Cardiac muscle cell (in vitro differentiated cells and primary cell): ENCODE measurements around the gene GUCY1B1. TPM values are rescaled to one million over a fixed set of nuclear protein-coding genes. Genes with fewer than 3 reads are reported as not detected.

Source experiments
- DNase-seq, 2 donors: peaks; one replicate each; pipeline versions ENCODE4 v3.0.0 to v3.0.0-alpha.2; 2010 to 2017; ENCODE audit warnings: low read depth in 1 of 2, low spot score in 1 of 2
- H3K27ac ChIP-seq: fragments of 200-600 bp; sonication (generic); 2 replicates; pipeline ENCODE4 v1.5.1; 2016
- H3K27me3 ChIP-seq: fragments of 200-600 bp; sonication (generic); 2 replicates; pipeline ENCODE4 v1.6.0; 2016; ENCODE audit warnings: control low read depth
- H3K36me3 ChIP-seq: fragments of 200-600 bp; sonication (generic); 2 replicates; pipeline ENCODE4 v1.5.1; 2016; ENCODE audit warnings: control low read depth
- H3K4me1 ChIP-seq: fragments of 200-600 bp; sonication (generic); 2 replicates; pipeline ENCODE4 v1.8.1; 2017; ENCODE audit warnings: low read depth, mild to moderate bottlenecking, mixed run types
- H3K4me3 ChIP-seq: fragments of 200-600 bp; sonication (generic); 2 replicates; pipeline ENCODE4 v1.5.1; 2016; ENCODE audit warnings: mild to moderate bottlenecking
- H3K9me3 ChIP-seq: fragments of 200-600 bp; sonication (generic); 2 replicates; pipeline ENCODE4 v1.5.1; 2017; ENCODE audit warnings: low read depth, mild to moderate bottlenecking, control low read depth
- polyA plus RNA-seq: library from polyadenylated mRNA; unstranded; fragments of >200 nt; fragmentation: Nextera tagmentation; extraction: Ambion mirVana; gene quantifications from 2 replicates; pipeline ENCODE4 v1.2.1, GENCODE V29; 2016
- total RNA-seq: library from RNA; depleted of rRNA; stranded (reverse); fragments of >200 nt; gene quantifications from 2 replicates; pipeline ENCODE4 v1.2.3, GENCODE V29; 2016
- TF ChIP-seq, protein P1 (sequence below): IDR thresholded peaks from 2 replicates; pipeline ENCODE4 v1.5.1; 2012; ENCODE audit warnings: low read depth, mild to moderate bottlenecking, low read length

Gene GUCY1B1
- total and polyA plus RNA-seq, 2 experiments from 2014 or later: 19.1 to 26.6 TPM

DNA sequence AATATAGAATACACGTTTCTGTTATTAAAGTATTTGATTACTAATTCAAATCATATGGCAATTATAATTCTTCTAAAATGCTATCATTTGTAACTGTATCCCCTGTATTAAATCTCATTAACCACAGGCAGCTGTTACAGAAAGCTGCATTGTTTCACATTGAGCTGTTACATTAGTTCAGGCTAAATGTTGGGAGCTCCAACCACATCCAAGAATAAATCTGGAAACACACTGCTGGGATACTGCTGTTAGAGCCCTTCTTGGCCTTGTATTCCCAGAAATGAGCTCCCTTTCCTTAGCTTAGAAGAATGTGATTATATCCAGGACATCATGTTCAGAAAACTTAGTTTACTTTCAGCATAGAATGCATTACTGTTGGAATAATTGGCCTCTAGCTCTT lies 48.2 kb downstream of the GUCY1B1 start:
- Histone ChIP-seq H3K9me3 (no peaks in the 10 kb centered on the region), H3K36me3 (peaks cover 16% of the 10 kb centered on the region), H3K27ac (no peak overlapping the region), H3K27me3 (no peaks in the 10 kb centered on the region), H3K4me1 (no peaks in the 10 kb centered on the region), H3K4me3 (no peak overlapping the region)
- TF ChIP-seq, protein P1, sequence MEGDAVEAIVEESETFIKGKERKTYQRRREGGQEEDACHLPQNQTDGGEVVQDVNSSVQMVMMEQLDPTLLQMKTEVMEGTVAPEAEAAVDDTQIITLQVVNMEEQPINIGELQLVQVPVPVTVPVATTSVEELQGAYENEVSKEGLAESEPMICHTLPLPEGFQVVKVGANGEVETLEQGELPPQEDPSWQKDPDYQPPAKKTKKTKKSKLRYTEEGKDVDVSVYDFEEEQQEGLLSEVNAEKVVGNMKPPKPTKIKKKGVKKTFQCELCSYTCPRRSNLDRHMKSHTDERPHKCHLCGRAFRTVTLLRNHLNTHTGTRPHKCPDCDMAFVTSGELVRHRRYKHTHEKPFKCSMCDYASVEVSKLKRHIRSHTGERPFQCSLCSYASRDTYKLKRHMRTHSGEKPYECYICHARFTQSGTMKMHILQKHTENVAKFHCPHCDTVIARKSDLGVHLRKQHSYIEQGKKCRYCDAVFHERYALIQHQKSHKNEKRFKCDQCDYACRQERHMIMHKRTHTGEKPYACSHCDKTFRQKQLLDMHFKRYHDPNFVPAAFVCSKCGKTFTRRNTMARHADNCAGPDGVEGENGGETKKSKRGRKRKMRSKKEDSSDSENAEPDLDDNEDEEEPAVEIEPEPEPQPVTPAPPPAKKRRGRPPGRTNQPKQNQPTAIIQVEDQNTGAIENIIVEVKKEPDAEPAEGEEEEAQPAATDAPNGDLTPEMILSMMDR: no peak
- DNase-seq: peak in 1 of 2 donors; percentile 18

DNA sequence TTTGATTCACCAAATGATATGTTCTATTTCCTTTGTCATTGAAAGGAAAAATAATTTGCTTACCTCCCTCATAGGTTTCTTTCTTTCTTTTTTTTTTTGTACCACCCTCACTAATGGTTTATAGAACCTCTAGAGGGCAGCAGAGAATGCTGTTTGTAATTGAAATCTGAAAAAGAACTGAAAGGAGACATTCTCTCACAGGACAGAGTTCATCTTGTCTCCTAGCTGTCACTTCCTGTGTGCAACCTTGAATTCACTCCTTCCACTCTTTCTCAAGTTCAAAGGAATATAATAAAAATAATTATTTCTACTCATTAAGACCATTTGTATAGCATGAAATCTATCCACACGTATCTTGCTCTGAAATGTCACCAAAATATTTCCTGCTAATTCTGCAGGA lies 51.0 kb downstream of the GUCY1B1 start:
- no peaks in the 10 kb centered on the region for H3K27me3 ChIP-seq
- peaks cover 3% of the 10 kb centered on the region for H3K36me3 ChIP-seq
- H3K4me1 ChIP-seq: no peaks in the 10 kb centered on the region
- TF ChIP-seq, protein P1: peak; percentile 61
- no peak overlapping the region for H3K27ac ChIP-seq
- H3K9me3 ChIP-seq: no peaks in the 10 kb centered on the region
- peak; percentile 74 to 92 for DNase-seq
- no peak overlapping the region for H3K4me3 ChIP-seq

DNA sequence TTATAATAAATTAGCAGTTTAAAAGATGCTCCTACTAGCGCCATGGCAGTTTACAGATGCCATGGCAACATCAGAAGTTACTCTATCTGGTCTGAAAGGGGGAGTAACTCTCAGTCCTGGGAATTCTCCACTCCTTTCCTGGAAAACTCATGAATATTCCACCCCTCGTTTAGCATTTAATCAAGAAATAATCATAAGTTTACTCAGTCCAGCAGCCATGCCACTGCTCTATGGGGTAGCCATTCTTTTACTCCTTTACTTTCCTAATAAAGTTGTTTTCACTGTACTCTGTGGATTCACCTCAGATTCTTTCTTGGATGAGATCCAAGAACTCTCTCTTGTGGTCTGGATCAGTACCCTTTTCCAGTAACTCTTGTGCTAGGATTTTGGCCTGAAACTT lies 52.3 kb downstream of the GUCY1B1 start:
- Histone ChIP-seq H3K4me3 (no peak overlapping the region), H3K27ac (no peak overlapping the region), H3K36me3 (no peaks in the 10 kb centered on the region), H3K27me3 (no peaks in the 10 kb centered on the region), H3K9me3 (no peaks in the 10 kb centered on the region), H3K4me1 (no peaks in the 10 kb centered on the region)
- peak in 1 of 2 donors; percentile 59 for DNase-seq
- TF ChIP-seq, protein P1: no peak

- H3K36me3 ChIP-seq: no peaks in the 10 kb centered on the region
- DNase-seq: peak in 1 of 2 donors; percentile 46
- no peak overlapping the region for H3K4me3 ChIP-seq
- H3K27ac ChIP-seq: no peak overlapping the region
- no peaks in the 10 kb centered on the region for H3K4me1 ChIP-seq
- H3K9me3 ChIP-seq: no peaks in the 10 kb centered on the region
- H3K27me3 ChIP-seq: no peaks in the 10 kb centered on the region
- TF ChIP-seq, protein P1: no peak
Observed at GRCh38 chr4:155818639-155819038, 59.8 kb downstream of the GUCY1B1 start.

GRCh38 chr4:155819066-155819465 lies 60.2 kb downstream of the GUCY1B1 start:
- H3K27ac ChIP-seq: no peak overlapping the region
- H3K36me3 ChIP-seq: no peaks in the 10 kb centered on the region
- DNase-seq: peak in 1 of 2 donors; percentile 49
- H3K4me3 ChIP-seq: no peak overlapping the region
- H3K27me3 ChIP-seq: no peaks in the 10 kb centered on the region
- H3K9me3 ChIP-seq: no peaks in the 10 kb centered on the region
- H3K4me1 ChIP-seq: no peaks in the 10 kb centered on the region
- TF ChIP-seq, protein P1: no peak

- no peak for DNase-seq
- H3K36me3 ChIP-seq: no peaks in the 10 kb centered on the region
- H3K27me3 ChIP-seq: no peaks in the 10 kb centered on the region
- H3K4me3 ChIP-seq: no peak overlapping the region
- H3K27ac ChIP-seq: no peak overlapping the region
- TF ChIP-seq, protein P1: no peak
- no peaks in the 10 kb centered on the region for H3K9me3 ChIP-seq
- no peaks in the 10 kb centered on the region for H3K4me1 ChIP-seq
Observed at GRCh38 chr4:155820887-155821518, 62.2 kb downstream of the GUCY1B1 start.
